ENCODE measurements around the gene MCRIP1. TPM values are rescaled to one million over a fixed set of nuclear protein-coding genes. Genes with fewer than 3 reads are reported as not detected.
A peak's percentile ranks its signal among the peaks of the same experiment; 100 is the strongest.

MCRIP1 gene
- total RNA-seq, 3 donors from 2014 or later: 21.2 to 80.2 (median 38.7) TPM

DNA sequence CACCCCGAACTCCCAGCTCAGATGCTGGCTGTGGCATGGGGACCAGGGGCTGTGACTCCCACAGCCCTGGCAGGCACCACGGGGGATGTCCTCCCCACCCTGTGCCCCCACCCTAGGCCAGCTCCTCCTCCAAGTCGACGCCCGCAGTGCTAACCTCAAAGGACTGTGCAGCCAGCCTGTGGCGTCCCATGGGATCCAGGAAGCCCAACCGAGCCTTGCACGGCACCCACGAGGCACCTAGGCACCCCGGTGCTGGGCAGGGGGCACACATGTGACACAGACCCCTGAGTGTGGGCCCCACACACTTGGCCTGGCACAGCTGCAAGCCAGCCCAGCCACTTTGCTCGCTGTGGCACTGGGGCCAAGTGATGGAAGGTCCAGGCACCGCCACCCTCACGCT lies 25.3 kb downstream of the MCRIP1 start:
- H3K4me1 ChIP-seq (ENCODE audit: low read depth): peaks cover 3% of the 10 kb centered on the region
- ATAC-seq (no peak), DNase-seq (no peak)
- H3K4me3 ChIP-seq: no peak overlapping the region
- TF ChIP-seq, protein P1, sequence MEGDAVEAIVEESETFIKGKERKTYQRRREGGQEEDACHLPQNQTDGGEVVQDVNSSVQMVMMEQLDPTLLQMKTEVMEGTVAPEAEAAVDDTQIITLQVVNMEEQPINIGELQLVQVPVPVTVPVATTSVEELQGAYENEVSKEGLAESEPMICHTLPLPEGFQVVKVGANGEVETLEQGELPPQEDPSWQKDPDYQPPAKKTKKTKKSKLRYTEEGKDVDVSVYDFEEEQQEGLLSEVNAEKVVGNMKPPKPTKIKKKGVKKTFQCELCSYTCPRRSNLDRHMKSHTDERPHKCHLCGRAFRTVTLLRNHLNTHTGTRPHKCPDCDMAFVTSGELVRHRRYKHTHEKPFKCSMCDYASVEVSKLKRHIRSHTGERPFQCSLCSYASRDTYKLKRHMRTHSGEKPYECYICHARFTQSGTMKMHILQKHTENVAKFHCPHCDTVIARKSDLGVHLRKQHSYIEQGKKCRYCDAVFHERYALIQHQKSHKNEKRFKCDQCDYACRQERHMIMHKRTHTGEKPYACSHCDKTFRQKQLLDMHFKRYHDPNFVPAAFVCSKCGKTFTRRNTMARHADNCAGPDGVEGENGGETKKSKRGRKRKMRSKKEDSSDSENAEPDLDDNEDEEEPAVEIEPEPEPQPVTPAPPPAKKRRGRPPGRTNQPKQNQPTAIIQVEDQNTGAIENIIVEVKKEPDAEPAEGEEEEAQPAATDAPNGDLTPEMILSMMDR (IDR thresholded peaks at IDR 0.05): no peak
- intact Hi-C loops (cut with DNase I, micrococcal nuclease): no loop called here
- H3K36me3 ChIP-seq (ENCODE audit: low read depth): no peaks in the 10 kb centered on the region
- H3K9me3 ChIP-seq: no peaks in the 10 kb centered on the region

DNA sequence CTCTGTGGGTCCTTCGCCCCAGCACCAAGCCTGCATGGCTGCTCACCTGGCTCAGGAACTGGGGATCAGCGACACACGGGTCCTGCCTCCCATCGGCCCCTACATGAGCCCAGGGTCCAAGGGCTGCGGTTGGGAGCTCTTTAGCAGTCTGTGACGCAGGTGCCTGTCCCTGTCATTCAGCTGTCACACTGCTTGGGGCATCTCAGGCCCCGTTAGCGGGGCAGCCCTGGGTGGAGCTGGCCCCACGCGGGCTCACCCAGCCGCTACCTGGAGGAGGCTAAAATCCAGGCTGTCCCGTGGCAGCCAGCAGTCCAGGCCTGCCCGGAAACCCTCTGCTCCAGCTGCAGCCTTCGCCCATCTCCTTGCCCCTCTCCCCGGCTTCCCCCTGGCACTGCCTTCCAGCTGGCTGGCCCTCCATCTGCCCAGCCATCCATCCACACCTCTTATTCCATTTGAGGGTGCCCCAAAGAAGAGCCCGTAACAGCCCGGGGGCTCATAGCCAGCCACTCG lies 25.8 kb downstream of the MCRIP1 start:
- DNase-seq: no peak
- Histone ChIP-seq H3K4me1 (ENCODE audit: low read depth) (peaks cover 3% of the 10 kb centered on the region), H3K36me3 (ENCODE audit: low read depth) (no peaks in the 10 kb centered on the region), H3K9me3 (no peaks in the 10 kb centered on the region), H3K4me3 (no peak overlapping the region)
- intact Hi-C loops (cut with DNase I, micrococcal nuclease): no loop called here
- no peak for ATAC-seq
- TF ChIP-seq, protein P1 (IDR thresholded peaks at IDR 0.05): no peak

DNA sequence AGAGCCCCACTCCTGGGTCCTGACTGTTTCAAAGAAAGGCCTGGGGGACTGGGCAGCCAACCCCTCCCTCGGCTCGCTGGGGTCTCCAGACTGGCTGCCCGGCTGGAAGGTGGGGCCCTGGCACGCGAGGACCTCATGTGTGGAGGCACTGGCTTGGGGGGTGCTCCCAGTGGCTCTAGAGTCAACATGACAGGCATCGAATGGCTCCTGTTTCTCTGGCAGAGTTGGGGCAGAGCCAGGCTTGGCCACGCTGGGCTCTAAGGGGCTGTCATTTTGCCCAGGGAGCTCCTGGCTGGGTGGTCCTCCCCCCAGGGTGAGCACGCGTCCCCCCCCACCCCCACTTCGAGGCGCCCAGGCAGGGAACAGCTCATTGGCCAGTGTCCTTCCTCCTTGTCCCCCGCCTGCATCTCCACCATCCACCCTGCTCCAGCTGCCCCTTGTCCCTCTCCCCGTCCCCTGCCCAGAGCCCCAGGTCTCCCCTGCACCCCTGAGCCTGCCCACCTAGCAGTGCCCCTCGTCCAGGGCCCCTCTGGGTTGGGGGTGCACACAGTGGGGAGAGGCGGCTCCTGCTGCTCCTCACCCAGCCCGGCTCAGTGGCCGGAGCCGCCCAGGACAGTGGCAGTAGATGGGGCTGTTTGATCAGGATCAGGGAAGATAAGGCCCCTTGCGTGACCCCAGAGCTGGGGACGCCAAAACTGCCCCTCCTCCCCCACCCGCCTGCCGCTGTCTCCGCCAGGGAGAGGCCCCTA lies 26.5 kb downstream of the MCRIP1 start:
- no peaks in the 10 kb centered on the region for H3K36me3 ChIP-seq (ENCODE audit: low read depth)
- H3K4me3 ChIP-seq: no peak overlapping the region
- ATAC-seq (peak; percentile 15), DNase-seq (no peak)
- intact Hi-C loops (cut with DNase I, micrococcal nuclease): no loop called here
- H3K9me3 ChIP-seq: no peaks in the 10 kb centered on the region
- H3K4me1 ChIP-seq (ENCODE audit: low read depth): peaks cover 3% of the 10 kb centered on the region
- TF ChIP-seq, protein P1 (IDR thresholded peaks at IDR 0.05): no peak

DNA sequence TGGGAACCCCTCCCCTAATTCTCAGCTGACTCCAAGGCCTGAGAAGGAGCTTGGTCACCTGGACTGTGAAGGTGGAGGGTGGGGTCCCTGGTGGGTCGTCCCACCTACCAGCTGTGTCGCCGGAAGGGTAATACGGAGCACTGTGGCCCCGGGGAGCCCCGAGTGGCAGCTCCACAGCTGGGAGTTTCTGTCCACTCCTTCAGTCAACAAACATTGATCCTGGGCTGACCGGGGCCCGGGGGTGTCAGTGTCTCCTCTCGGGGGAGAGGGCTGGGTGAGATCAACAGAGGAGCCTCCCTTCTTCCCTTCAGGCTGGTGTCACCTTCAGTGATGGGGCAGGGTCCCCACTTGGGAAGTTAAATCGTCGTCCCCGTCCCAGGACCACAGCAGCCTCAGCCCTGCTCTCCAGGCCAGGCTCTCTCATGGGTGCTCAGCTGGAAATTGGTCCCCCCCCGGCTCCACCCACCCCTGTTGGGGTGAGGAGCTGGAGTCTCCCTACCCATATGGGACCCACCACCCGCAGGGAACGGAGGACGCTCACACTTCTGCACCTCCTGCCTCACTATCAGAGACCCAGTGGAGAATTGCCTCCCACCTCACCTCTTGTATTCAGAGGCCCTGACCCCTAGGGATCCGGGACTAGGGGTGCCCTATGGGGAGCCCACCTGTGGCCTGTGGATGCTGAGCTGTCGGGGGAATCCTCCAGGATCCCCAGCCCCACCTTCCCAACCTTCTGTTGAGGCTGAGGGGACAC lies 27.2 kb downstream of the MCRIP1 start:
- Histone ChIP-seq H3K4me1 (ENCODE audit: low read depth) (peaks cover 3% of the 10 kb centered on the region), H3K4me3 (no peak overlapping the region), H3K36me3 (ENCODE audit: low read depth) (no peaks in the 10 kb centered on the region), H3K9me3 (no peaks in the 10 kb centered on the region)
- no peak for DNase-seq
- intact Hi-C loops (cut with DNase I, micrococcal nuclease): no loop called here
- TF ChIP-seq, protein P1 (IDR thresholded peaks at IDR 0.05): no peak
- no peak for ATAC-seq

DNA sequence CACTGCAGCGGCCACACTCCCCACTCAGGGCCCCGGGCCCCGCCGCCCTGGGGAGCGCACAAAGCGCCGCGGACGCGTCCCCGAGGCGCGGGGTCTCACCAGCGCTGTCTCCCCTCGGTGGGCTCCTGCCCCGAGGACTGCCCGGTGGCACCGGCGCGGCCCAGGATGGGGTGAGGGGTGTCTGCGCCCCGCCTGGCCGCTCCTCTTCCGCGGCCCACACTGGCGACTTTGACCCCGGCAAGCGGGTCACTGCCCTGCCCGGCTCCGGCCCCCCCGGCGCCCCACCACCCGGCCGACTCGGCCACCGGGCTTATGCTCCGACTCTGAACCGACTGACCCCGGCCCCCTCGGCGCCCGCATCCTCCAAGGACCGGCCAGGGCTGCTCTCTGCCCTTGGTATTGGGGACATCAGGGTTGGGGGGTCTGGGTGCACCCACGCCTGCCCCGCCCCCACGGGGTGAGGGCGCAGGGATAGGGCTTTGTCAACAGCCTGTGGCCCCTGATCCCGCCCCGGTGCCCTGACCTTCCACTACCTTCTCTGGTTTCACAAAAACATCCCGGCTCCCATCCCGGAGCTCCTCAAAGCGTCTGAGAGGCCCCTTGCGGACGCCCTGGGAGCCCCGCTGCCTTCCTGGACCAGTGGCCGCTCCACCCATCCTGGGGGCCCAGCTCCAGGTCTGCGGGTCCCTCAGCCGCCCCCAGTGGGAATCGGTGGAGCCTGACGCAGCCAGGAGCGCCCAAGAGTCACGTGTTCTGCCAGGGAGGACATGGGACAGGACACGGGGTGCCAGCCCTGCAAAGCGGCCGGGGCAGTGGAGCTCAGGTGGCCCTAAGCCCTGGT lies 28.3 kb downstream of the MCRIP1 start:
- Histone ChIP-seq H3K4me1 (ENCODE audit: low read depth) (peaks cover 3% of the 10 kb centered on the region), H3K36me3 (ENCODE audit: low read depth) (no peaks in the 10 kb centered on the region), H3K9me3 (no peaks in the 10 kb centered on the region), H3K4me3 (no peak overlapping the region)
- ATAC-seq (peak; percentile 12), DNase-seq (no peak)
- TF ChIP-seq, protein P1 (IDR thresholded peaks at IDR 0.05): no peak
- intact Hi-C loops (cut with DNase I, micrococcal nuclease): no loop called here

Measured in mucosa of descending colon (tissue), 3 donors.